ENCODE measurements around the gene TMEM208.

The TMEM208 gene

DNA sequence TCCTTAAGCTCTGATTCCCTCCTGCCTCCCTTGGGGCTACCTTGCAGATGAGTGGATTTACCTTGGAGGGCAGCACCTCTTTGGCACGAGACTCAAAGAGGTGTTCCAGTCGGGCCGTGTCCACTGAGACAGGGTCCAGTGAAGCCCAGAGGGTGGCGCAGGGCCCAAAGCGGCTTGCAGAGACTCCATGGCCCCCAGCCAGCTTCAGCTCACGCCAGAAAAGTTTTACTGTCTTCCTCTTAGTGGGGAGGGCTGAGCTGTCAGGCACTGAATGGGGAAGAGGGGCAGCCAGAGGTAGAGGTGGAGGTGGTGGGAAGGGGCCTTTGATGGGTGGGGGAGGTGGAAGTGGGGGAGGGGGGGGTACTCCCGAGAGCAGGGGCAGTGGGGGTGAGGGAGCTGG lies 6.7 kb downstream of the TMEM208 start:
- H3K9ac ChIP-seq = no peak overlapping the region
- no peak overlapping the region for H3K4me3 ChIP-seq
- no peak overlapping the region for H3K4me2 ChIP-seq
- no peak for TF ChIP-seq Cebpa-rat (IDR thresholded peaks at IDR 0.05)
- no peak overlapping the region for H3K27ac ChIP-seq
- H4K20me1 ChIP-seq = peaks cover 41% of the 10 kb centered on the region
- H3K9me3 ChIP-seq = no peaks in the 10 kb centered on the region
- H3K27me3 ChIP-seq = no peaks in the 10 kb centered on the region
- peaks cover 97% of the 10 kb centered on the region for H3K36me3 ChIP-seq
- peaks cover 24% of the 10 kb centered on the region for H3K4me1 ChIP-seq

DNA sequence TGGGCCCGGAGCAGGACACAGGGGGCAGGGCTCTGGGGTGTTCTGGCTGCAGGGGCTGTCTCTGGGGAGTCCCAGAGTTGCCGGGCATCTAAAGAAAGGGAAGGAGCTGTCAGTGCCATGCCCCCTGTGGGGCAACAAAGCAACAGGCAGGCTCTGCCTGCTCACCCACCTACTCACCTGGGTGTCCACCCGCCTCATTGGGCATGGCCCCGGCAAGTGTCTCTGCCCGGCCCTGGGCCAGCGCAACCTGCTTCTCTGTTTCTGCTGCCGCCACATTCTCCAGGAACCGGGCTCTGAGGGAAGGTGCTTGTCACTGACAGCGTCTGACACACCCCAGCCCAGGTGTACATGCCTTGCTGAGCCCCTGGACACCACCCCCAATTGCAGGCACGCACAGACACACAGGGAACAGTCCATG lies 7.3 kb downstream of the TMEM208 start:
- H3K36me3 ChIP-seq = peaks cover 97% of the 10 kb centered on the region
- TF ChIP-seq Cebpa-rat (IDR thresholded peaks at IDR 0.05) = no peak

DNA sequence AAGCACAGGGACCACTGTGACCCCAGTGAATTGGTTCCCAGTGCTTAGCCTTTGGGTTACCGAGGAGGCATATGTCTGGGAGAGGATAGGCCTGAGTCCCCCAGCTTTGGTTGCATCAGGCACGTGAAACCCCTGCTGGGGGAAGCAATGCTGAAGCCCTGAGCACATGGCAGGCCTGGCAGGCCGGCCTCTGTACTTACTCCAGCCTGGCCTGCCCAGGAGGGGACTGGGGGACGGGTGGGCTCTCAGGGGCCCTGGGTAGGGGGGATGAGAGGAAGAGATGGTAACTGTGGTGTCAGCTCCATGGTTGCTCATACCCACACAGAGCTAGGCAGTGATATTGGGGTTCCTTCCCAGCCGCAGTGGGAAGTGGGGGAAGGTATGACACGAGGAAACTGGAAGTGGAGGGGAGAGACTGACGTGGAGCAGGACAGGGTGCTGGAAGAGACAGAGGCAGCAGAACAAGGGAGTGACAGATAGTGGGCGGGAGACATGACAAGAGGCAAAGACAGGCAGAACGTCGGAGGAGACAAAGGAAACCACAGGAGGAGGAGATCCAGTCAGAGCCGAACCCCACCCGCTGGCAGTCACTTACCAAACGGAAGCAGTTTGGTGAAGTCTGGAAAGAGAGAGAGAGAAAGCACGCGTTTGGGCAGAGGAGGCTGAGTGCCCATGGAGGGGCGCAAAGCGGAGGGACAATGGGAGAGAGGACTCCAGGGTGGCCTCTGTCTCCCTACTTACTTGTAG lies 9.1 kb downstream of the TMEM208 start:
- Histone ChIP-seq H3K4me2 (peak overlapping the region; percentile 77), H3K27me3 (no peaks in the 10 kb centered on the region), H3K9ac (peak overlapping the region; percentile 82), H3K4me1 (peaks cover 24% of the 10 kb centered on the region), H3K27ac (peak overlapping the region; percentile 78), H3K4me3 (peak overlapping the region; percentile 59), H4K20me1 (peaks cover 39% of the 10 kb centered on the region), H3K36me3 (peaks cover 93% of the 10 kb centered on the region), H3K9me3 (no peaks in the 10 kb centered on the region)
- TF ChIP-seq Cebpa-rat (IDR thresholded peaks at IDR 0.05) = no peak

More for the DNA sequence above, 7.3 kb downstream of the TMEM208 start:
- Histone ChIP-seq H3K27me3 (no peaks in the 10 kb centered on the region), H3K9ac (no peak overlapping the region), H4K20me1 (peaks cover 41% of the 10 kb centered on the region), H3K4me3 (no peak overlapping the region), H3K4me2 (no peak overlapping the region), H3K9me3 (no peaks in the 10 kb centered on the region), H3K4me1 (peaks cover 24% of the 10 kb centered on the region), H3K27ac (no peak overlapping the region)

DNA sequence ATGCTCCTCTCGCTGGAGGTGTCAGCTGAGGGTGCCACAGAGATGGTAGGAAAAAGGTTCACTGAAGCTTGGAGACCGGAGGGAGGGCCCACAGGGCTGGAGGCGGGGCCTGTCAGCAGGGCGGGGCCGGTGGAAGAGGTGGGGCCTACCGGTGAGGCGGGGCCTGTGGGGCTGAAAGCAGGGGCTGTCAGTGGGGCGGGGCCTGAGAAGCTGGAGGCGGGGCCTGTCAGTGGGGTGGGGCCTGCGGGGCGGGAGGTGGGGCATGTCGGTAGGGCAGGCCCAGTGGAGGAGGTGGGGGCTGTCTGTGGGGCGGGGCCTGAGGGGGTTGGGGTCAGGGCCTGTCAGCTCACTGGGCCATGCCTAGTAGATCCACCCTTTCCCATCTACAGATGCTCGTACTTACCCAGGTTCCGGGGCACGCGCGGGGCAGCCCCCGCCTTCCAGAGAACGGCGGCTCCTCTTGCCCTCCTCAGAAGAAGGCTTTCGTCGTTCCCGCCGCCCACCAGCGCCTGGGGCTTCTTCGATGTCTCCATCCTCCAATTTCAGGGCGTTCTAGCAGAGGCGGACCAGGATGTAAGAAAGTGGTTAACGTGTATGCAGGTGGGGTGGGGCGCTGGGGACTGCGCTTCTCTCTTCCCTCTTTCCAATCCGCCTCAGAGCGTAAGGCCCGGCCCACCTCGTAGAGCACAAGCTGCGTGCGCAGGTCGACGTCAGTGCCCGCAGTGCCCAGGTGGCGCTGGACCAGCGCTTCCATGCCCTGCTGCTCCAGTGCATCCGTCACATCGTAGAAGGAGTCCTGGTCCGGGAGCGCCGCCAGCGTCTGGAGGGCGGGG lies 9.8 kb downstream of the TMEM208 start:
- no peaks in the 10 kb centered on the region for H3K9me3 ChIP-seq
- peak overlapping the region; percentile 59 for H3K4me3 ChIP-seq
- peaks cover 44% of the 10 kb centered on the region for H4K20me1 ChIP-seq
- H3K27ac ChIP-seq = peak overlapping the region; percentile 78
- peaks cover 32% of the 10 kb centered on the region for H3K4me1 ChIP-seq
- peak overlapping the region; percentile 82; the same call in 1 of the 2 replicates for H3K9ac ChIP-seq
- peak overlapping the region; percentile 77 for H3K4me2 ChIP-seq
- TF ChIP-seq Cebpa-rat (IDR thresholded peaks at IDR 0.05) = no peak
- H3K36me3 ChIP-seq = peaks cover 92% of the 10 kb centered on the region
- no peaks in the 10 kb centered on the region for H3K27me3 ChIP-seq

DNA sequence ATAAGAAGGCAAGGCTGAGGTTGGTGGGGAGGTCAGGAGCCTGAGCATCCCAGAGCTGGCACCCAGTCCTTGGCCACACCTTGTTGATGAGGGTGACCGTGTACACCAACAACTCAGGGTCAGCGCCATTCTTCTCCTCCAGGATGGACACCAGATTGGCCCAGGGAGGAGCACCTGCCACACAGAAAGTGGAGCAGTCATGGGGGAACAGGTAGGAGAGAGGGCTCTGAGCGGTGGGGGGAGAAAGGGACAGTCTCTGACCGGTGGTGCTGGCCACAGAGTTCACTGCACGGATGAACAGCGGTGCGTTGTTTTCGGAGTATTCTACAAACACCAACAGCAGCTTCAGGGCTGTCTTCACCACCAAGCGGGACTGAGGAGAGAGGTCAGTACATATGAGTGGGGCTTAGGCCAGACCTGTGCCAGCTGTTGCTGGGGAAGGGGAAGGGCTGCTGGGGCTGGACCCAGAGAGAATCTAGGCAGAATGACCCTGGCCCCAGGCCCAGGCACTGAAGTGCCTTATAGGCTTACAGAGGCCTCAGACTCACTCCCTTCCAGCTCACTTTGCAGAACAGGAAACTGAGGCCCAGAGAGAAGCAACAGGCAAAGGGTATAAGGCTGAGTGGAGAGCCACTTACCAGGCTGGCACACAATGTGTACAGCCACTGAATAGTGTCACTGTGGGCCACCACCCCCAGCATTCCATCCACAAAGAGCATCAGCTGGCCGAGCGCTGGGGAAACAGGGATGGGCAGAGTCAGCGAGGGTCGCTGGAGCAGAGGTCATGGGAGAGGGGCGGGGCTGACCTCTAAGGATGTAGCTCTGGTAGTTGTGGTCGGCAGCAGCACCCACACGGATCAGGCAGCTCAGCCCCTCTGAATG lies 10.7 kb downstream of the TMEM208 start:
- H3K4me2 ChIP-seq = no peak overlapping the region
- no peak overlapping the region for H3K9ac ChIP-seq
- H3K36me3 ChIP-seq = peaks cover 90% of the 10 kb centered on the region
- no peaks in the 10 kb centered on the region for H3K27me3 ChIP-seq
- no peaks in the 10 kb centered on the region for H3K9me3 ChIP-seq
- H3K4me1 ChIP-seq = peaks cover 41% of the 10 kb centered on the region
- no peak for TF ChIP-seq Cebpa-rat (IDR thresholded peaks at IDR 0.05)
- no peak overlapping the region for H3K4me3 ChIP-seq
- no peak overlapping the region for H3K27ac ChIP-seq
- peaks cover 53% of the 10 kb centered on the region for H4K20me1 ChIP-seq

DNA sequence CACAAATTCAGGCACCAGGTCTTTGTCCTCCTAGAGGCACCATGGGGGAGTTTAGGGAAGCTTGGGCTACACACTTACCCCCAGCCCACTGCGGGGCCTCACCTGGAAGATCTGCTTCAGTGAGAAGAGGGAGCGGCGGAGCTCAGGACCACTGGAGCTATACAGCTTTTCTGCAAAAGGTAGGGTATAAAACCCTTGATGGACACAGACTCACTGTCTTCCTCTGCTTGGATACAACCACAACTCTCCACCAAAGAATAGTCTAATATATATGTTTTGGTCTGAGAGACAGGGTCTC lies 11.3 kb downstream of the TMEM208 start:
- no peak for TF ChIP-seq Cebpa-rat (IDR thresholded peaks at IDR 0.05)
- Histone ChIP-seq H3K36me3 (peaks cover 85% of the 10 kb centered on the region), H3K9ac (no peak overlapping the region), H3K9me3 (no peaks in the 10 kb centered on the region), H4K20me1 (peaks cover 59% of the 10 kb centered on the region), H3K4me2 (no peak overlapping the region), H3K4me3 (no peak overlapping the region), H3K27ac (no peak overlapping the region), H3K27me3 (no peaks in the 10 kb centered on the region), H3K4me1 (peaks cover 46% of the 10 kb centered on the region)

DNA sequence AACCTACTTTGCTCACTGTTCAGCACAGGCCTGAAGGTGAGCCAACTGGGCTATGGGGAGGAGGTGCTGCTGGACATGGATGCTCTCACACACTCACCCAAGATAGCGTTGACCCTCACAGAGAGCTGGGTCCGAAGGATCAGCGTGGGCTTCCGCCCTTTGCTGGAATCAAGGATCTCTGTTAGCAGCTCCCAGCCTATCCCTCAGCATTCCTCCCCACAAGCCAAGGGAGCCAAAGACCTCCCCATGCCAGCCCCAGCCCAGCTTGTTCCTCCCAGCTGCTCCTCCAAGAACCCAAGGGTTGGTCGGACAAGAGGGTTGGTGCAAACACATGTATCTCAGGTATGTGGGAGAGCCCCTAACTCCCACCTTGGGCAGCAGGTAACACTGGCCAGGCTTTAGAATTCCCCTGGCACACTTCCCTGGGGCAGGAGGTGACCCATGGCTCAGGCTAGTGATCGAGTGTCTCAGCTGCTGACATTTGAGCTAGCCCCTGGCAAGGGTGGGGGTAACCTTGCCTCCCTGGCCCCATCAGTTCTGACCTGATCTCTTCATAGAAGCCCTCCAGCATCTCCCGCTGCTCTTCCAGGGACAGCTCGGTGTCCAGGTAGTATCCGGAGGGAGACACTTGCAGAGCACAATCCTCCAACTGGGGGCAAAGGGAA lies 12.0 kb downstream of the TMEM208 start:
- TF ChIP-seq Cebpa-rat (IDR thresholded peaks at IDR 0.05) = no peak
- H3K9ac ChIP-seq = no peak overlapping the region
- H3K9me3 ChIP-seq = no peaks in the 10 kb centered on the region
- no peak overlapping the region for H3K4me2 ChIP-seq
- no peaks in the 10 kb centered on the region for H3K27me3 ChIP-seq
- H3K27ac ChIP-seq = no peak overlapping the region; the same call in 1 of the 2 replicates
- no peak overlapping the region for H3K4me3 ChIP-seq
- peaks cover 54% of the 10 kb centered on the region for H3K4me1 ChIP-seq
- H4K20me1 ChIP-seq = peaks cover 66% of the 10 kb centered on the region
- peaks cover 79% of the 10 kb centered on the region for H3K36me3 ChIP-seq

DNA sequence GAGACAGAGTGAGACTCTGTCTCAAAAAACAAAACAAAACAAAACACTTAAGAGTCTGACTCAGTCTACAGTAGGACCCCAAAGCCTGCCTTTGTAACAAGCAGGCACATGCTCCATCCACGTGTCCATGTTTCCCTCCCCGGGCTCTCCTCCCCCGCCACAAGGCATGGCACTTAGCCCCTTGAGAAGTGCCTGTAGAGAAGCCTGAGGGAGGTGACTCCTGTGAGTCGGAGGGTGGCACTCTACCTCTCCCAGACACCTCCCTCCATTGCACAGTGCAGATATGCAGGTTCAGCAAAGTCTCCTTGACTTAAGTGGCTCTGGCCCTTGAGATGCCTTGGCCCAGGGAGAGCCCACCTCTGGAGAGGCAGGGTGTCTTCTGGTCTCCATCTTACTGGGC lies 13.6 kb downstream of the TMEM208 start:
- peaks cover 55% of the 10 kb centered on the region for H3K4me1 ChIP-seq

More for the DNA sequence above, 13.6 kb downstream of the TMEM208 start:
- H3K27me3 ChIP-seq = no peaks in the 10 kb centered on the region
- H3K9ac ChIP-seq = no peak overlapping the region
- peaks cover 63% of the 10 kb centered on the region for H3K36me3 ChIP-seq
- H3K4me3 ChIP-seq = no peak overlapping the region
- no peak overlapping the region for H3K4me2 ChIP-seq
- peaks cover 80% of the 10 kb centered on the region for H4K20me1 ChIP-seq
- no peak overlapping the region; the same call in 1 of the 2 replicates for H3K27ac ChIP-seq
- H3K9me3 ChIP-seq = no peaks in the 10 kb centered on the region
- no peak for TF ChIP-seq Cebpa-rat (IDR thresholded peaks at IDR 0.05)
